GM12873 (cell line): ENCODE measurements around the gene NLGN4X.

ENCODE experiments used
- TF ChIP-seq, protein P1 (sequence below): IDR thresholded peaks from 2 replicates; pipeline ENCODE4 v1.5.1; 2012; ENCODE audit warnings: low read depth, mild to moderate bottlenecking, moderate library complexity, low read length, control low read depth; ENCODE audit not compliant: insufficient read depth; ENCODE audit errors: missing control alignments

The NLGN4X gene

DNA sequence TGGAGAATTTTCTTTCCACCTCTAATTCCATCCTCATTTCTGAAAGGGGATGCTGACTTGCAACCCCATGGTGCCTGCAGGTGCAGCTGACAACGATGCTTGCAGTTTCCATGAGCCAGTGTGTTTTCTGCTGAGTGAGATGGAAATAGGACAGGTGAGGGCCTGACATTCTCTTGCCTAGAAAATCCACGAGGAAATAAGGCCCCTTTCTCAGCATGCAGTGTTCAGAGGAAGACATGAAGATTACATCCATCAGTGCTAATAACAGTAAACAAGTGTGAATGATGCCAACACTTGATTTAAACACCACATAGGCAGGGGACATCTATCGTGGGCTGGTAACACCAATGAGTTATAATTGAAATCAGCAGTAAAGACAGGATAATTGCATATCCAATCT, 237.3 kb downstream of the NLGN4X start:
- TF ChIP-seq, protein P1, sequence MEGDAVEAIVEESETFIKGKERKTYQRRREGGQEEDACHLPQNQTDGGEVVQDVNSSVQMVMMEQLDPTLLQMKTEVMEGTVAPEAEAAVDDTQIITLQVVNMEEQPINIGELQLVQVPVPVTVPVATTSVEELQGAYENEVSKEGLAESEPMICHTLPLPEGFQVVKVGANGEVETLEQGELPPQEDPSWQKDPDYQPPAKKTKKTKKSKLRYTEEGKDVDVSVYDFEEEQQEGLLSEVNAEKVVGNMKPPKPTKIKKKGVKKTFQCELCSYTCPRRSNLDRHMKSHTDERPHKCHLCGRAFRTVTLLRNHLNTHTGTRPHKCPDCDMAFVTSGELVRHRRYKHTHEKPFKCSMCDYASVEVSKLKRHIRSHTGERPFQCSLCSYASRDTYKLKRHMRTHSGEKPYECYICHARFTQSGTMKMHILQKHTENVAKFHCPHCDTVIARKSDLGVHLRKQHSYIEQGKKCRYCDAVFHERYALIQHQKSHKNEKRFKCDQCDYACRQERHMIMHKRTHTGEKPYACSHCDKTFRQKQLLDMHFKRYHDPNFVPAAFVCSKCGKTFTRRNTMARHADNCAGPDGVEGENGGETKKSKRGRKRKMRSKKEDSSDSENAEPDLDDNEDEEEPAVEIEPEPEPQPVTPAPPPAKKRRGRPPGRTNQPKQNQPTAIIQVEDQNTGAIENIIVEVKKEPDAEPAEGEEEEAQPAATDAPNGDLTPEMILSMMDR, result no peak

GRCh38 chrX:5979338-5979737, 249.3 kb downstream of the NLGN4X start:
- TF ChIP-seq, protein P1, result no peak

DNA sequence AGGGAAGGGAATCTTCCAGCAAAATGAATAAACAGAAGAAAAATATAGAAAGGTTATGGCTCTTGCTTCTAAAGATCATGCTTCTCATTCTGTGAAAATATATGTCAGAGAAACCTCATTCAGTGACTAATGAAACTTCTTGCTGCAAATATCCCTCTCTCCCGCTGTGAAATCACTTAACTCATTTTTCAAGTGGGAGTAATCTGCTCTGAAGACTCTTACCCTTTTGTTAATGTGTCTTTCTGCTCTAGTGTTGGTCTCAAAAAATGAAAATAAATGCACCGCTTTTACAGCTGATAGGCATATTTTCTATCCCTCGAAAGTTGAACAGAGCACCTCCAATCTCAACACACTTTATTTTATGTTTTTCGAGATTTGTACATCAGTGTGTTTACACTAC, 252.3 kb downstream of the NLGN4X start:
- TF ChIP-seq, protein P1, result no peak

DNA sequence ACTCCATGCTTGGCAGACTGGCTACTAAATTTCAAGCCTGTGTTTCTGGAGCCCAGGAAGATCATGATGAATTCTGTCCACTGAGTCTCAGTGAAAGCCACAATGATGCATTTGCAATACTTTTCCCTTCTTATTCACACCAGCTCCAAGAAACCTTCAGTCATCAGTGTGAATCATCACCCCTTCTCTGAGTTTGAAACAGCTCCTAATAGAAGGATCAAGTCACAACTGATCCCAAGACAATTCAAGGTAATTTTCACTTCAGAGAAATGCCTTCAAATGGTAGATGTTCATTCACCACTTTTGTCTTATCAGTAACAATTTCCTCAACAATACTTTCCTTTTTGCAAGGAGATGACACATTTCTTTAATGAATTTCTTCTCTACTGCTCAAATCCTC, 257.4 kb downstream of the NLGN4X start:
- TF ChIP-seq, protein P1, result no peak

DNA sequence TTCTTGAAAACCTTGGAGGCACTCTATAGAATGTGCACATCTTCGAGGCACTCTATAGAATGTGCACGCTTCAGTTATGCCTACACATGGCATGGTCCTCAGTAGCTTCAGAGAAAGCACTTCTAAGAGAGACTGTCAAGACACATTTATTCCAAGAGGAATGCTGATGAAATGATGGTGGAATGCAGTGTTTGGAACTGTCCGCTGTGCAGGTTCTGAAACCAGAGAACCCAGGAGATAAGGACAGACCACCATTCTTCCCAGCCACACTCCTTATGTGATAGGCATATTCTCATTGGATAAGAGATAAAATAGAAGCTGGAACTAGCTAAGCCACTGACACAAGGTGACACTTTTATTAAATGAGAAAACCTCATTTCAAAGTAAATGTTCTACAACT, 263.3 kb downstream of the NLGN4X start:
- TF ChIP-seq, protein P1, result no peak

- TF ChIP-seq, protein P1, result no peak
These were observed 269.4 kb downstream of the NLGN4X start for GRCh38 chrX:5959286-5959685.

DNA sequence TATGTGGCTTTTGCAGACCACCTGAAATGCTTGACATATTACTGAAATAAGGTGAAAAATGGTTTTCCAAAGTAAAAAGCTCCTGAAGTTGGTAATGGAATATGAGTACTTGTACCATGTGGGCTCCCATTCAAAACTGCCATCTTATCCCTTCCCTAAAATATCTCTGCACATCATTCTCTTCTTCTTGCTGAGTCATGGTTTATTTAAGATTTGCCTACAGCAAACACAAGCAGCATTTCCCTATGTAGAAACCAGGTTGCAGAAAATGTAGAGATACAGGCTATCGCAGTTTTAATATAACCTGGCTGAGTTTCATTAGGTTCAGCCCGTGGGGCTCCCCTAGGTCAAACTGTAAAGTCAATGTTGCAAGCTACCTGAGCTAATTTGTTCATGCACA, 270.1 kb downstream of the NLGN4X start:
- TF ChIP-seq, protein P1, result no peak
